HG02884 (cell line): ENCODE data around the gene PA2G4.
"Not testable (repeated sequence)": the region's sequence is repeated elsewhere in the genome, so short reads cannot be mapped to it uniquely, and the experiment has no call there.

Source experiments
- ATAC-seq: cut with Tn5 transposase; IDR thresholded peaks from one replicate; pipeline ENCODE4 v1.9.1; 2021; ENCODE audit warnings: mild to moderate bottlenecking, moderate library complexity; ENCODE audit not compliant: unreplicated experiment

PA2G4 gene

GRCh38 chr12:56099787-56100186 is 4.6 kb upstream of the PA2G4 start:
- ATAC-seq: no peak

- ATAC-seq: no peak
Observed at GRCh38 chr12:56101045-56101444, 3.3 kb upstream of the PA2G4 start.

GRCh38 chr12:56102683-56103065 is 1.7 kb upstream of the PA2G4 start:
- ATAC-seq: no peak

GRCh38 chr12:56103066-56103711 is 1.2 kb upstream of the PA2G4 start:
- no peak for ATAC-seq

GRCh38 chr12:56103823-56104108 is 593 bp upstream of the PA2G4 start:
- no peak for ATAC-seq

- ATAC-seq: peak; percentile 13
Observed at GRCh38 chr12:56104815-56105608, 653 bp downstream of the PA2G4 start.

- ATAC-seq: no peak
Observed at GRCh38 chr12:56105609-56105902, 1.2 kb downstream of the PA2G4 start.

GRCh38 chr12:56107242-56107641 is 2.9 kb downstream of the PA2G4 start:
- ATAC-seq: no peak

- no peak for ATAC-seq
Observed at GRCh38 chr12:56110571-56110970, 6.2 kb downstream of the PA2G4 start.

- no peak for ATAC-seq
Observed at GRCh38 chr12:56114084-56114483, 9.7 kb downstream of the PA2G4 start.

GRCh38 chr12:56115329-56115728 is 11.0 kb downstream of the PA2G4 start:
- no peak for ATAC-seq

GRCh38 chr12:56116267-56117081 is 12.1 kb downstream of the PA2G4 start, which contains the start of gene RPL41:
Gene RPL41 (plus strand): TSS chr12:56116633.
- peak; percentile 33 for ATAC-seq

- ATAC-seq: not testable (repeated sequence)
Observed at GRCh38 chr12:56117082-56117706, 12.8 kb downstream of the PA2G4 start.

- ATAC-seq: peak; percentile 81
Observed at GRCh38 chr12:56117778-56118687, 13.7 kb downstream of the PA2G4 start, which contains the start of gene ZC3H10. Gene ZC3H10 (plus strand): TSS chr12:56118266. CDS start chr12:56120563, 2,297 bp downstream.

GRCh38 chr12:56118688-56119357 is 14.5 kb downstream of the PA2G4 start:
- ATAC-seq: no peak

- no peak for ATAC-seq
Observed at GRCh38 chr12:56119361-56119796, 15.0 kb downstream of the PA2G4 start.

- no peak for ATAC-seq
Observed at GRCh38 chr12:56120158-56120846, 15.9 kb downstream of the PA2G4 start.

GRCh38 chr12:56121204-56121870 is 17.0 kb downstream of the PA2G4 start:
- ATAC-seq: no peak

GRCh38 chr12:56122637-56123036 is 18.3 kb downstream of the PA2G4 start:
- ATAC-seq: no peak
